ENCODE results near the gene EOMES. TPM values are rescaled to one million over a fixed set of nuclear protein-coding genes. Genes with fewer than 3 reads are reported as not detected.

Gene EOMES
- total and polyA plus RNA-seq, 10 donors, result 1.1 to 17.2 (median 12.2) TPM

DNA sequence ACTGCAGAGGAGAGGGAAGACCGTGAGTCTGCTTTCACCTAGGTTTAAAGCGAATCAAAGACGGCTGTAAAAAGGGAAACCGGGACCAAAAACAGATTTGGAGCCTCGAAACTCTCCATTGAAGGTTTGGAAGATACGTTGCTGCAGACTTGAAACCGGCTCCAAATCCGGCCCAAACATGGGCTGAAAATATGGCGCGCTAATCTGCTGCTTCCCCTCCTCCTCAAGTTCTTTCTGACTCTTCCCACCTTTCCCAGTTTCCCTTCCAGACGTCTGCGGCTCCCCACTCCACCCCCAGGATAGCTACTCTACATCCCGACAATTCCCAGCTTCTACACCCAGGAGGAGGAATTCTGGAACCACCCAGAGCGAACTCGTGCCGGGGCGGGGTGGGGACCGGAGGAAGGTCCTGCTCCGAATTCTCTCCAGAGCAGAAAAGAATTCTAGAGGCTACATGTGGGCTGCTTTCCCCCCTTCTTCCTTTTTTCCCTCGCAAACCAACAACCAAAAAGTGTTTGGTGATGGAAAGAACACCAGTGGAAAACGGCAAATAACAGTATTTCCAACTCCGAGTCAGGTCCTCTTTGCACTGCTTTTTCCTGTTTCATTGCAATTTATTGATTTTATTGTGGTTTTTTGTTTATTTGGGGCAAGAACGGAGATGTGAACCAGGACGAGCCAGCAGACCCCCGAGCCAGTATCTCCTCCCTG, 8.5 kb downstream of the EOMES start:
- H3K27me3 ChIP-seq (replicated peaks in 1 of 7), result peaks cover 0 to 81% (median 52%) of the 10 kb centered on the region in 7 donors
- peak overlapping the region in 7 of 8 donors; percentile 58 to 81 (median 70) for H3K27ac ChIP-seq
- WGBS, 5 donors, result 2 to 4% (median 4%) methylated on average over 25 of the region's 25 CpGs
- peak; percentile 67 for DNase-seq
- peaks cover 12 to 49% (median 30%) of the 10 kb centered on the region in 6 donors for H3K4me1 ChIP-seq
- H3K36me3 ChIP-seq, result no peaks in the 10 kb centered on the region
- H3K9me3 ChIP-seq, result no peaks in the 10 kb centered on the region
- intact Hi-C loops (cut with DNase I; ENCODE audit: low total_unique reads), result loop anchor here (5.0 kb wide), 1 partner anchor 619 kb away; no protein-coding TSS in a partner anchor
- H3K4me3 ChIP-seq, result peak overlapping the region; percentile 43 to 72 (median 54)
- TF ChIP-seq POLR2AphosphoS5 (IDR thresholded peaks at IDR 0.05), result no peak
- TF ChIP-seq POLR2A (IDR thresholded peaks at IDR 0.05), result no peak
- TF ChIP-seq, protein P1, sequence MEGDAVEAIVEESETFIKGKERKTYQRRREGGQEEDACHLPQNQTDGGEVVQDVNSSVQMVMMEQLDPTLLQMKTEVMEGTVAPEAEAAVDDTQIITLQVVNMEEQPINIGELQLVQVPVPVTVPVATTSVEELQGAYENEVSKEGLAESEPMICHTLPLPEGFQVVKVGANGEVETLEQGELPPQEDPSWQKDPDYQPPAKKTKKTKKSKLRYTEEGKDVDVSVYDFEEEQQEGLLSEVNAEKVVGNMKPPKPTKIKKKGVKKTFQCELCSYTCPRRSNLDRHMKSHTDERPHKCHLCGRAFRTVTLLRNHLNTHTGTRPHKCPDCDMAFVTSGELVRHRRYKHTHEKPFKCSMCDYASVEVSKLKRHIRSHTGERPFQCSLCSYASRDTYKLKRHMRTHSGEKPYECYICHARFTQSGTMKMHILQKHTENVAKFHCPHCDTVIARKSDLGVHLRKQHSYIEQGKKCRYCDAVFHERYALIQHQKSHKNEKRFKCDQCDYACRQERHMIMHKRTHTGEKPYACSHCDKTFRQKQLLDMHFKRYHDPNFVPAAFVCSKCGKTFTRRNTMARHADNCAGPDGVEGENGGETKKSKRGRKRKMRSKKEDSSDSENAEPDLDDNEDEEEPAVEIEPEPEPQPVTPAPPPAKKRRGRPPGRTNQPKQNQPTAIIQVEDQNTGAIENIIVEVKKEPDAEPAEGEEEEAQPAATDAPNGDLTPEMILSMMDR (IDR thresholded peaks at IDR 0.05 in 8 of 11, conservative IDR thresholded peaks at IDR 0.05 in 3 of 11), result no peak

DNA sequence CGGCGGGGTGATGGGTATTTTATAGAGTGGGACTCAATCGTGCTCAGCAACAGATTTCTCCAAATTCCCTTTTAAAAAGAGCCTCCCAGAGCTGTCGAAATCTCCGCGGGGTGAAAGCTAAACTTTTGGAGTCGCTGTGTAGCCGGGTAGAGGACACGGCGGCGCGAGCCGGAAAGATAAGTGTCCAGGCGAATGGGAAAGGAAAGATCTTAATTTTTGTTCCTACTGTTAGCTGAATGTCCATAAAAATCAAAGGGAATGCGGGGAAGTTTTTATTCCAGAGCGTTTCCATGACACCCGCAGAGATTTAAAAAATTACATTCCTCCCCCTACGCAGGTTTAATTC, 9.1 kb downstream of the EOMES start:
- TF ChIP-seq POLR2A (IDR thresholded peaks at IDR 0.05), result no peak
- TF ChIP-seq POLR2AphosphoS5 (IDR thresholded peaks at IDR 0.05), result no peak
- TF ChIP-seq, protein P1 (IDR thresholded peaks at IDR 0.05 in 8 of 11, conservative IDR thresholded peaks at IDR 0.05 in 3 of 11), result no peak
- H3K4me3 ChIP-seq, result peak overlapping the region; percentile 43 to 72 (median 54)
- DNase-seq, result no peak
- WGBS, 5 donors, result 2 to 14% (median 4%) methylated on average over 18 of the region's 18 CpGs
- H3K27me3 ChIP-seq (replicated peaks in 1 of 7), result peaks cover 0 to 77% (median 52%) of the 10 kb centered on the region in 7 donors
- H3K27ac ChIP-seq, result peak overlapping the region in 7 of 8 donors; percentile 58 to 81 (median 70)
- H3K4me1 ChIP-seq, result peaks cover 12 to 49% (median 30%) of the 10 kb centered on the region in 6 donors
- H3K9me3 ChIP-seq, result no peaks in the 10 kb centered on the region
- intact Hi-C loops (cut with DNase I; ENCODE audit: low total_unique reads), result loop anchor here (5.0 kb wide), 1 partner anchor 619 kb away; no protein-coding TSS in a partner anchor
- no peaks in the 10 kb centered on the region for H3K36me3 ChIP-seq

DNA sequence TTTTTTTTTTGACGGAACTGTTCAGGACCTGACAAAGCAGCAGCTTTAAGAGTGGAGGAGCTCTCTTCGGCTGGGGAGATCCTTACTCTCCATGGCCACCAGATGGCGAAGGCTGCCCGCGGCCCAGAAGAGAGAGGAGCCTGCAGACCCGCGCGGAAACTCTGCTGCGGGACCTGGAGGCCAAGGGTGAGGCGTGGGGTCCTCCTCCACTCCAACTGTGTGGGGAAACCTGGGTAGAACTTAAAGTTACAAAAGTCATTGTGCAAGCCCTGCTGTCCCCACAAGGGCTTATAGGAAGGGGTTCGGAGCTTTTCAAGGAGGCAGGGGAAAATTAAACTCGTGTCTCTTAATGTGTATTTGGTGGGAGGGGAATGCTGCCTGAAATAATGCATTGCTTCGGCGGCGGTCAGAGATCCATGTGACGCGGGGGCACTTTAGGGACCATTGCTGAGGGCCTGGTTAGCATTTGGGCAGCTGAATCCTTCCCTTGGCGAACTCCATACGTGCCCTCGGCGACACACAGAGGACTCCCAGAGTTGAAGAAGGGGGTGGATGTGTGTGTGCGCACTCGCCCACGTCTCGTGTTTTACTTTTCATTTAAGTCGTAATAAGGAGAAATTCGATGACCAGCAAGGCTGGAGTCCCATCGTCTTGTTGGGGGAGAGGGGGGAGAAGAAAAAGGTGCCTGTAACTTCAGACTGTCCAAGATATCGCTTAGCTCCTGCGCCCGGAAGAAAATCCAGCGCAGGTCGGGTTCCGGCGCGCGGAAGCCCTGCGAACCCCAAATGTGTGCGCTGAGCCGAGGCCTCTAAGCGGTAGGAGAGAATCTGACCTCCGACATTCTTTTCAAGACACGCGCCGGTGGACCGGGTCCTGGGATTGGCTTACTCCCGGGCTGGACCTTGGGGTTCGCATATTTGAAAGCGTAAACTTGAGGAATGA, 9.7 kb downstream of the EOMES start:
- H3K27ac ChIP-seq, result peak overlapping the region in 7 of 8 donors; percentile 58 to 81 (median 70)
- H3K9me3 ChIP-seq, result no peaks in the 10 kb centered on the region
- H3K36me3 ChIP-seq, result no peaks in the 10 kb centered on the region
- 0 to 3% (median 1%) methylated on average over 38 to 49 of the region's 49 CpGs for WGBS, 5 donors
- peak overlapping the region; percentile 43 to 72 (median 54) for H3K4me3 ChIP-seq
- peaks cover 0 to 72% (median 50%) of the 10 kb centered on the region in 7 donors for H3K27me3 ChIP-seq (replicated peaks in 1 of 7)
- H3K4me1 ChIP-seq, result peaks cover 12 to 47% (median 30%) of the 10 kb centered on the region in 6 donors
- DNase-seq, result peak; percentile 93
- intact Hi-C loops (cut with DNase I; ENCODE audit: low total_unique reads), result loop anchor here (5.0 kb wide), 1 partner anchor 620 kb away; no protein-coding TSS in a partner anchor
- peak; percentile 42 to 61 (median 48) for TF ChIP-seq POLR2AphosphoS5 (IDR thresholded peaks at IDR 0.05)
- TF ChIP-seq, protein P1 (IDR thresholded peaks at IDR 0.05 in 8 of 11, conservative IDR thresholded peaks at IDR 0.05 in 3 of 11), result peak; percentile 39 to 85 (median 77)
- TF ChIP-seq POLR2A (IDR thresholded peaks at IDR 0.05), result no peak
